Endometrium (tissue), 2 donors: ENCODE data around the gene TRA2A.

ENCODE experiments used
- FAIRE-seq: peaks from 2 replicates; lab custom pipeline; 2012; peaks lifted over from hg19 to GRCh38; lab: Jason Lieb, UNC
- donor health status: control.
- donor health status: control.

Gene TRA2A

GRCh38 chr7:23470330-23471105 is 61.3 kb downstream of the TRA2A start, which contains the start of gene IGF2BP3:
TSS of gene IGF2BP3 (minus strand) at chr7:23470491. CDS start at chr7:23470110, 381 bp downstream.
- FAIRE-seq, result no peak

DNA sequence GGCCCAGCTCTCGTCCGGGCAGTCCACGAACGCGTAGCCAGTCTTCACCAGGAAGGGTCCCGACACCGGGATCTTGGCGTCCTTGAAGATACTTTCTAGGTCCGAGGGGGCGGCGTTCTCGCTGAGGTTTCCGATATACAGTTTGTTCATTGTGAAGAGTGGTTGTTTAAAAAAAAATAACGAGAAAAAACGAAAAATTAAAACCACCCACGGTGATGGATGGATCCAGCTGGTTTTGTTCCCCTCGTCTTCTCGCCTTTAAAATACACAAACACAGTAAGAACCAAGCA is 61.9 kb downstream of the TRA2A start:
- FAIRE-seq, result no peak

DNA sequence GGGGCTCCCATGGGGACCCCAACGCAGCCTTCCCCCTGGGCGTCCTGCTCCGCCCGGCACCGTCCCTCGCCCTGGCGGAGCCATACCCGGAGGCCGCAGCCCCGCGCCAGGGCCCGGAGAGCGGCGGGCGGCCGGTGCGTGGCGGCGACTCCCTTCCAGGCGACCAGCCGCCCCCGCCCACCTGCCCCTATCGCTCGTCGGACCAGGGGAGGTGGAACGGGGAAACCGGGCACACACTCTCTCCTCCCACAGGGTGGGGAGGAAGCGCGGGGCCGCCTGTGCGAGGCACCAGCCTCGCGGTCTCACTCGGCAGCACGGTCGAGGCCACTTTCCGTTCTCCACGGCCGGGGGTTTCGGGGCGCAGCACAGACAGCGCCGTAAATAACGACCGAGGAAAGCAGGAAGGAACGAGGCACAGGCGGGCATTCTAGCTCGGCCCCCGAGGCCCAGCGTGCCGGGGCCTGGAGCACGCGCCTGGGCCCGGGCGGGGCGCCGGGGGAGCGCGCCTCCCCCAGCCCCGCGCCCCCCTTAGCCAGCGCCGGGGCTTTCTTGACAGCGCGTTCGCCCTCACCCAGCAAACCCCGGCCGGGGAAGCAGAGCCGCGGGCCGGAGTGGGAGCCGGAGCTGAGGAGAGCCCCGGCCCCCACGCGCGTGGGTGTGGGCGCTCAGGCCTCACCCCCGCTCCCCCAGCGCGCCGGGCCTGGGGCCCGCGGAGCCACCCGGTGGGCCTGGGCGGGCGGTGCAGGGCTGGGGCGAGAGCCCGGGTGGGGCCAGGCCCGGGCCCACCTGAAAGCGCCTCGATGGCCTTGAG is 62.4 kb downstream of the TRA2A start:
- FAIRE-seq, result no peak

DNA sequence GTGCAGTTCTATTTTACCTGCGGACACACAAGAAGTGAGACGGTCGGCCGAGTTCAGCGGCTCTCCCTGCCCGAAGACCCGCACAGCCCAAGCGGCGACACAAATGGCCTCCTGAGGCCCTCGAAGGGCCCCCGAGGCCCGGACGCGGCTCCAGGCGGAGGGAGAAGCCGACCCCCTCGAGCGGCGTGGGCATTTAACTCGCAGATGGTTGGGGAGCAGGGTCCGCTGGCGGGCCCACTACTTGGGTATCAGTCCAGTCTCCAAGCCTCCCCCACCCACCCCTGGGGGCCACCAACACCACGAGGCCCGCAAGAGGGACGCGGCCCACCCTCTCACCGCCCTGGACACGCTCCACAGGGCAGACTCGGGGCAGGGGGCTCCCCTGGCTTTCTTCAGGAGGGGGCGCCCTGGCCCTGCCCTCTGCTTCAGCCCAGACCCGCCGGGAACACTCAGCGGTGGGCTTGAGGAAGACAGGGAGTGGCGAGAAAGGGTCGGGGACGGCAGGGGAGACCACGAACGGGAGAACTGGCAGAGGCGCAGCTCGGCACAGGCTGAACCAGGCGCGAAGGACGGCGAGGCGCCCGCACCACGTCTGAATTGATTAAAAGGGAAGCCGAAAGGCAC is 63.1 kb downstream of the TRA2A start:
- no peak for FAIRE-seq

- no peak for FAIRE-seq
Observed at GRCh38 chr7:23467806-23468525, 63.8 kb downstream of the TRA2A start.

DNA sequence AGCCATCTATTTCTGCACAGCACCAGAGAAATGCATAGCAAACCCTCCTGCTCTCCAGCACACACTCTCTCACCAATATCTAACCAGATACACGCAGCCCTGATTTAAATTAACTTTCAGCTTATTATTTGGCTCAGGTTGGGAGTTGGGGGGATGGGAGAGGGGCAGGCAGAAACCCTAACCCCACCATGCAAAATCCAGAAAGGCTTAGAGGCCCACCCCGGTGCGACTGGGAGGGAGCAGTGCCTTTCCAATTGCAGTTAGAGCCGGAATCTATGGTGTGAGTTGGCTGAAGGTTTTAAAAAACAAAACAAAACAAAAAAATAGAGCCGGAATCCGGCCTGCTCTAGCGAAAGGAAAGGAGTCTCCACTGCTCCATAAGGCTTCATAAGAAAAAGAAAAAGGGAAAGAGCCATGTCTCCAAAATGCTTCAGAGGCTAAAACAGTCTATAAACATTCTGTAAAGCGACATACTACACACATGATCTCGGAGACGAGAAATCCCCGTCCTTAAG is 64.4 kb downstream of the TRA2A start:
- no peak for FAIRE-seq

- no peak for FAIRE-seq
Observed at GRCh38 chr7:23462846-23463245, 68.9 kb downstream of the TRA2A start.

GRCh38 chr7:23458044-23458443 is 73.7 kb downstream of the TRA2A start:
- FAIRE-seq, result no peak

DNA sequence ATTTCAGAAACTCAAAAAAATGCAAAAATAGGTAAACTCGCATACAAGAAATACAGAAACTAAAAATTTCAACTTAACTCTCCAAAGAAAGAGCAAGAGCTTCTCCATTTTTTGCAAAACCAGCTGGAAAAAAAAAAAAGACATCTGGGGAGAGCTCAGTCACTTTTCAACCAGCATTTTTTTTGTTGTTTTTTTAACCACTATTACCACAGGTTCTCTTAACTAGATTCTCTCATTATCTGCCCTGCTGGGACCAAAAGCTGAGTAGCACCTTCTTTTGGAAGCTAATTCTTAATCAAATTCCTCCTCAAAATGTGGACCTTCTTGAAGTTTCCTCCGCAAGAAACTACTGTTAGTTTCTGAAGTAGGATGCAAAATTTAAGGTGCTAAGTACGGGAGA is 75.7 kb downstream of the TRA2A start:
- no peak for FAIRE-seq

DNA sequence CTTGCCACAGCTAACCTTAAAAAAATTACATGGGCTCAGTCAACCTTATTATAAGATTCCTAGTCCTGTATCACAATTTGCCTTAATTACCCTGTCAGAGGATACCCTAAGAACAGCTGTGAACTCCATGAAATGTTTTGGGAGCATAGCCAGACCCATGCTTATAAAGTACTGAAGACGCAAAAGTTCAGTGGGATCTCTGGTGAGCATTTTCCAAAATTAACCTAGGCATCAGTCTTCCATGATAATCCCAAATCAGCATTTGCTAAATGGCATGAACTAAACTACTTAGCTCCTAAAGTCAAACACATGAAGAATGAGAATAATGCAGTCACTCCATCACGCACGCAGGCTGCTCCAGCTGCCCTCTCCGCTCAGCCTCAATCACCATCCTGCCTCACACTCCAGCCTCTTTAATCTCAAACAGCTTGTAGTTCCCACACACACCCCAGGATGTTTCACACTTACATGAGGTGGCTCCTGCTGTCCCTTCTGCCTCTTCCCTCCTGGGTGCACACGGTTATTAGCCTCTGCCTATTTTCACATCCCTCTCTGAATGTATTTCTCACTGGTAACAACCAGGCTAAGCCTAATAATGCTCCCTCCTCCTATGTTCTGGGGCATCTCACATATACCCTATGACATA is 76.8 kb downstream of the TRA2A start:
- FAIRE-seq, result no peak
